Epidermal melanocyte (primary cell): ENCODE results near the gene TPRG1.
"Not testable (repeated sequence)": the region's sequence is repeated elsewhere in the genome, so short reads cannot be mapped to it uniquely, and the experiment has no call there.

Source experiments
- DNase-seq: peaks from one replicate; pipeline ENCODE4 v3.0.0; 2011; ENCODE audit warnings: low spot score; ENCODE audit not compliant: insufficient read length

TPRG1 gene

DNA sequence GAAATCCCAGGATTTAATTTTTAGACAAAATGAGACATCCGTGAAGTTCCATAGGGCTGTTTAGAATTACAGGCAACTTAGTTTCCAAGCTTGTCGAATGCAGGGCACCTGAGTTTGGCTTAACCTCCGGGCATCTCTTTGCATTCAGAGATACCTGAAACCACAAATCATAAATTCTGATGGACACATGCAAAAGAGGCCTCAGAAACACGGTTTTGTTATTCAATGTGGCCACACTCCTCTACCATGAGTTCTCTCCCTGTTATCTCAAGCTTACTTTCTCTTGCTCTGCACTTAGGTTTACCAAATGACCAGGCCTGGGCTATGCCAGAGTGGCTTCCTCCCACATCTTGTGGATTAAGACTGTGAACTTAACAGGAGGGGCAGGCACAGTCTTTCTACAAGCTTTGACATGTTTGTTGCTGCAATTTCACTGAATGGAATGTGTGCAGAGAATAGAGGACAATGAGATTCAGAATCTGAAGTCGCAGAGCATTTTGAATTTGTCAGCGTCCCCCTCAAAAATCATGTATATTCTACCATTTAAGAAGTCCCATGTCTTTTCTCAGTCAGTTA lies 137.7 kb downstream of the TPRG1 start:
- DNase-seq, result no peak

DNA sequence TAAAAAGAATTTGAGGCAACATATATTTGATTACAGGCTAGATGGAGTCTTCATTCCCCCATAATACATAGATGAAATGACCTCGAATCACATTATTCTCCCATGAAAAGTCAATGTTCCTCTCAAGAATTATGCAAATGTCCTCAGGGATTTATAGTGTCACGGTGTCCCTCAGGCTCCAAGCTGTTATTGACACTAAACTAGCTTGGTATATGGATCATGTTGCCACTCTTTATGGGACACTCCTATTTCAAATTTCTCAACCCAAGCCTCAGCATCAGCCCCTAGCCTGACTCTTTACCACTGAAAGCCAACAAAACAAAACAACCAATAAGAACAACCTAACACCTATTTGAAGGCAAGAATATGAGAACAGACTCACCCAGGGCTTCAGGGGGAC lies 139.8 kb downstream of the TPRG1 start:
- no peak for DNase-seq

DNA sequence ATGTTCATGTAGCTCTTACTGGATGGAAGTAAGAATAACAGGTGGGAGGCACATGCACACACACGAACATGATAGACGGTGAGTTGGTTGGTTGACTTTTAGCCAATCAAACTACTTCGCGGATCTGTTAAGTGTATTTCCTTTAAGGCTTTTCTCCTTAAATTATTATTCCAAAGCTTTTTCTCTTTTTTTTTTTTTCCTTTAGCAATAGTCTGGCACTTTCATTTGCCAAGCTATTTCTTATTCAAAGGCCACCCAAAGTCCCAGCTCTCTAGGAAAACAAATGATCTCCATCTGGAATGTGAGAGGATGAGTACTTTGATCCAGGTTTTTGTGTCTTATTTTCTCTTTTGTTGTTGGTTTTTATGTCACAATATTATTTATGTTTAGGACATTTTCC lies 141.1 kb downstream of the TPRG1 start:
- no peak for DNase-seq

DNA sequence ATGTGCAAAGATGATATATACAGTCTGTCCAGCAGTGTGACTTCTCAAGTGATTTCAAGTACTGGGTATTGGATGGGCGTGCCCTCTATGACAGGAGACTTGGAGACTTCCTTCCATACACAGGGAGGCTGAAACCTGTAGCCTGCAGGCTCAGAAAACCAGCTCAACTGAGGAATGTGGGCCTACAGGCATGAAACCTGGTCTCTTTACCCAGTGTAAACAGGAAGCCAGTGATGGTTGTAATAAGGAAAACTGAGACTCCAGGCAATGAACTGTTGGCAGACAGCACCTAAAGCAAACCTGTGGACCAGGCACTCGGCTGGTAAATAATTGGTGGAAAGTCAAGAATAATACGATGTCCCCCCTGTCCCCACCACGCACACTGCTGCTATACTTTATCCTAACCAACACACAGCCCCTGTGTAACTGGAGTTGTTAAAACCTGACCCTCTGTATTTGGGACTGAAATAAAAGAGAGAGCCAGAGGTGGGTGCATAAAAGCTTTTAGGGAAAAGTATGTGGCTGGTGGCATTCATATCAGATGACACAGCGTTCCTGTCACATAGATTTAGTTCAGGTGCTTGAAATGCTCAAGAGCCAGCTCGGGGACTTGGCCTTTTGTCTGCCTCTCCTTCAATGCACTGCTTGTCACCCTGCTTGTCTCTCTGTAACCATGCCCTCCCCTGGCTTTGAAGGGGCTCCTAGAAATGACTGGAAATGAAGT lies 144.7 kb downstream of the TPRG1 start:
- DNase-seq, result no peak

DNA sequence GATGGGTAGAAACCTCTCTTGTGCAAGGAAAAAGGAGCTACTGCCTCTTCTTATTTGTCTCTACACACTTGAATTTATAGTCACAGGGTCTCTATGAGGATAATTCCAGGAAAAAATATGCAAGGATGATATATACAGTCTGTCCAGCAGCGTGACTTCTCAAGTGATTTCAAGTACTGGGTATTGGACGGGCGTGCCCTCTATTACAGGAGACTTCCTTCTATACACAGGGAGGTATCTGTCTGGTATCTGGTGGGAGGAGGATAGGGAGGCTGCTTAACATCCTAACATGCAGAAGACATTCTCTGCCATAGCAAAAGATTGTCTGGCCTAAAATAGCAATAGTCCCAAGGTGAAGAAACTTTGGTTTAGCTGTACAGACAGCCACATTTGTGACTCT lies 146.1 kb downstream of the TPRG1 start:
- no peak for DNase-seq

DNA sequence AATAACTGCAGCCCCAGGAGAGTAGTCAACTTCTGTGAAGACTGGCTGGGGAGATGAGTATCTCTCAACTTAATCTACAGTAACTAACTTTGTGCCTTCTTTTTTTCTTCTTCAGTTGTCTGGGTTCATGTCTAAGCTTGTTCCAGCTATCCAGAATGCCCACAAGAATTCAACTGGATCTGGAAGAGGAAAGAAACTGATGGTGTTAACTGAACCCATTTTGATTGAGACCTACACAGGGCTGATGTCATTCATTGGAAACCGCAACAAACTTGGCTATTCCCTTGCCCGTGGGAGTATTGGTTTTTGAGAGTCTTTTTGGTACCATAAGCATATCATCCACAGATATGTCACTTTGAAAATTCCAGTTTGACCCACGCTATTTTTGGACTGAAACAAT lies 148.7 kb downstream of the TPRG1 start:
- no peak for DNase-seq

DNA sequence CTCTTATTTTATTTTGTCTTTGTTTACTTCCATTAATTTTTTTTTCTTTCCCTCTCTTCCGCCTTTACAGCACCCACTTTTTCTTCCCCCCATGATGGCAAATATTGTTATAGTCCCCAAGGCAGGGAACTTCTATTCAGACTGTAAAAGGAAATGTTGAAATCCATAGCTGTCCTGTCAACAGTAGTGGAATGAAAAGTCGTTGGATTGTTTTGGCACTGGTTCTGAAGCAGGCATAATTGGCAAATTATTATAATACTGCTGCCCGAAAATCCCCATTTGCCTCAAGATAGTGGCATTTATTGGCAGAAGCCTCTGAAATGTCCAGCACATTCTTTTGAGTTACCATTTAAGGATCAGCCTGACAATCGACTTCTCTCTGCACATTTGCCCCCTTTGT lies 150.6 kb downstream of the TPRG1 start:
- DNase-seq, result no peak

DNA sequence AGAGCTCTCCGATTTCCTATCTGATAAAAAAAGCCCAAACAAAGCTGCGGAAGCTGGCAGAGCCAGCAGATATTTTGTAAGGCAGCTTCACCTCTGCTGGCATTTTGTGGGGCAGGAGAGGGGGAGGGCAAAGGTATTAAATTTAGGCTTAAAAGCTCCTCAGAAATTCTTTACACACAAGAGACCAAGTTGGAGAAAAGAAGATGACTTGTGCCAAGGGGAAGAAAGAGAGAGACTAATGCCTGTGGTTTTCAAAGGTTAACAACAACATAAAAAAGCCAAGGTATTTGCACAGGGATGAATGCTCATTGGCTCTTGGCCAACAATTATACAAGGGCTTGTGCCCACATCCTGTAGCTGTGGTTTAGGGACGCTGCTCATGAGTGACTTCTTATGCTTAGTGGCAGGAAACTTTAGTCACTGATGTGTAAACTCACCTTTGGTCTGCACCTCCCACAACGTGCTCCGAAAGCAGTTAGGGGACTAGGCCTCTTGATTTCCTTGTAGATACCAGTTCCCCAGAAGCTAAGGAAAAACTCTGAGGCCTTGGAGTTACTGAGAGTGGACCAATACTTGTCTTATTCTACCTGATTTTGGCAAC lies 152.9 kb downstream of the TPRG1 start:
- DNase-seq, result no peak

DNA sequence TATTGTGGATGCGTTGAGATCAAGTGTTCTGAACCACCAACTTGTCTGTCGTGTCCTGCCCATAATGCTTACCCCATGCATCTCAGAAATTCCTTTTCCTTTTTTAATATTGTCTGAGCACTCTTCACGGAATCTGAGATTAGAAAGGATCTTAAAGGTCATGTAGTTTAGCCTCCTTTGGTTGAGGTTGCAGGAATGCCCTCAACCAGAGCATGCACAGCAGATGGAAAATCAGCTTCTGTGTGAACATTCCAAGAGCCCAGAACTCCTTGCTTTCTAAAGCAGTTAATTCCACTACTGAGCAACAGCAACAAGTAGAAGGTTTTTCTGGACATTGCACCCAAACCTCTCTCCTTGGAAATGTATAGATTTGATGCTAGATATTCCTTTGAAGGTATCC lies 153.7 kb downstream of the TPRG1 start:
- no peak for DNase-seq

DNA sequence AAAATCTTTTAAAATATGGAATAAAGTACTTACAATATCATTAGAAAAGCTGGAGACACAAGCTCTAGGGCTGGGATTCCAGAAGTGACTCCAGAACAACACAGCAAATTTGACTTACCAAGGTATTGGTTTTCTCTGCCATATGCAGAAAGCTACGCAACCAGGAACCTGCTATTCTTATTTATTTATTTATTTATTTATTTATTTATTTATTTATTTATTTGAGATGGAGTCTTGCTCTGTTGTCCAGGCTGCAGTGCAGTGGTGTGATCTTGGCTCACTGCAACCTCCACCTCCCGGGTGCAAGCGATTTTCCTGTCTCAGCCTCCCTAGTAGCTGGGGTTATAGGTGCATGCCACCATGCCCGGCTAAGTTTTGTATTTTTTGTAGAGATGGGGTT lies 157.9 kb downstream of the TPRG1 start:
- DNase-seq, result not testable (repeated sequence)

DNA sequence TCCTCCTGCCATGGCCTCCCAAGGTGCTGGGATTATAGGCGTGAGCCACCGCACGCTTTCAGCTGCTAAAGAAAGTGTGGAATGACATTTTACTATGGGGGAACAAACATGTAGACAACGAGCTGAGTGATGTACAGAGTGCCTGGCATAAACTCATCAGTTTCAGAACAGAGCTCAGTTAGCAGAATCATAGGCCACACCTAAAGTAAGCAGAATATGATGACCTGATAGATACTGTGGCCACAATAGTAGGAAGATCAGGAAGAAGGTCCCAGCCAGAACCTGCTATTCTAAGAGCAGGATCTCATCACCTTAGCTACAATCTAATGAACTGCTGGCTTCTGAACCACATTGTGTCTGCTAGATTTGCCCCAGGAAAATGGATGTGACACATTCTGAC lies 158.3 kb downstream of the TPRG1 start:
- no peak for DNase-seq

DNA sequence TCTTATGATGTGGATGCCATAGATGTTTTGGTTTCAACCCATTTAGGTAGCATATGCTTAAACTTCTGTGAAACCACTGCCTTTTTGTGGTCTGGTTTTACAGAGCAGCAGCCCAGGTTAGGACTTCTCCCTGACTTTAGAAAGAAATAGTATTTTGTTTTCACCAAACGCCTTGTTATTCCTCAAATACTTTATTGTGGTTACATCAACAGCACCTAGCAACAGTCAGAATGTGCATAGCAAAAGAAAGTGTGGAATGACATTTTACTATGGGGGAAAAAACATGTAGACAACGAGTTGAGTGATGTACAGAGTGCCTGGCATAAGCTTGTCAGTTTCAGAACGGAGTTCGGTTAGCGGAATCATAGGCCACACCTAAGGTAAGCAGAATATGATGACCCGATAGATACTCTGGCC lies 159.2 kb downstream of the TPRG1 start:
- no peak for DNase-seq

DNA sequence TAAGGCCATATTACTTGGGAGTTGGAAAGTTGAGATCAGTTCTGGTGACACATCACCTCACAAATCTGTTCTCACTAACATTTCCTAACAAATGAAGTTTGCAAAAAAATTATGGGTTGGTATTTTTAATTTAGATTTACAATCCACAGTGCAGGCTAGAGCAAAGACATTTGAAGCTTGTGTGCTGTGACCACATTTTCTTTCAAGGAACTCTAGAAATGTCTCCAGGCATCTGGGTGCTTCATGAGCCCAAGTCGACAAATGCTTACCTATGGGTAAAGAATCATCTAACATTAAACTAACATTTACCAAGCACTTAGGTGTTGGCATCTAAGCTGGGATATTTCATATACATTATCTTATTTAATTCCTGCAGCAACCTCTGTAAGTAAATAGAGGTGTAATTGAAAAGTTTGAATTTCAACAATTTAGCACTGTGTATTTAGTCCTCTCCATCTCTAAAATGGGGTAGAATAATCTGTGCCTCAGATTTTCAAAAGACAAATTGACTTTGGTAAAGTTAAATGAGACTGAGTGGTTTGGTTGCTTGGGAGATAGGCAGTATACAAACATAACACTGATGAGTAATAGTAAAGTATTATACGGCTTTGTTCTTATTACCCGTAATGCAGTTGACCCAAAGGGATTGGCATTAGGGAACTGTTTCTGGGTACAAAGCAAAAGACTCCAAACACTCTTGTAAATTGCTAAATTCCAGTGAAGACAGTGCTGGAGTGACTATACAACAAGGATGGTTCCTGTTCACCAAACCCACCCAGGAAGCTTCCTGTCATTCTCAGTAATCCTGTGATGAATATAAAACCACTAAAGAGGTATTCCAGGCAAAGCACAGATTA lies 162.5 kb downstream of the TPRG1 start:
- DNase-seq, result no peak

DNA sequence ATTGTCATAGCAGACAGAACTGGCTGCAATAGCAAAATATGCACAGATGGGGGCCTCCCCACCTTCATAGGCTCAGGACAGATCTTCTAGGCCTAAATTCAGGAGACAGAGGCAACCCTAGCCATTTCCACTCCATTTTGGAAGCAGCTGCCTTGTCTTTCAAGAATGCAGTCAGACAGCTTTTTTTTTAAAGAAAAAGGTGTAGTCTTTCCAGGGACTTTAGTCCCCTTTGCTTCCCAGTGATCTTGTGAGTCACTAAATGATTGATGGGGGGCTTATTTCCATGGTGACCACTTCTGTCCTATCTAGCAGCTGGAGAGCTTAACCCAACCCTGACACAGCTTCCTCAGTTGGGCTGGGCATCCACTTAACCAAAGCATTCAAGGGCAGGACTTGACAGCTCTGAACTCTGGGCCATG lies 165.9 kb downstream of the TPRG1 start:
- DNase-seq, result no peak

DNA sequence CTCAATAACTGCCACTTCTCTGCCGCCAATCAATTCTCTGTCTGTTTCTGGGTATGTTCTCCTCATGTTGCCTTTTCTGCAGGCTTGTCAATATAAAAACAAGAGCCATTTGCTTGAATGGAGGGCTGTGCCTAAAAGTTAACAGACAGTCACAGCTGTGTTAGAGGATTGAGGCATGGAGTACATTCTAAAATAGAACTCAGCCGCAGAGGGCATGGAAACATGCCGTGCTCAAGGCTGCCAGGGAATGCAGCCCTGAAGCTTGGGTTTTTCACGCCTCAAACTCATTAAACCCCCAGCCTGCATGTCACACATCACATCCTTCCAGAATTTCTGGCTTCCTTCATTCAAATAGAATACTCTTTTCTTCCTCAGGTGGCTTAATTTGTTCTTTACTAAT lies 166.6 kb downstream of the TPRG1 start:
- DNase-seq, result no peak

DNA sequence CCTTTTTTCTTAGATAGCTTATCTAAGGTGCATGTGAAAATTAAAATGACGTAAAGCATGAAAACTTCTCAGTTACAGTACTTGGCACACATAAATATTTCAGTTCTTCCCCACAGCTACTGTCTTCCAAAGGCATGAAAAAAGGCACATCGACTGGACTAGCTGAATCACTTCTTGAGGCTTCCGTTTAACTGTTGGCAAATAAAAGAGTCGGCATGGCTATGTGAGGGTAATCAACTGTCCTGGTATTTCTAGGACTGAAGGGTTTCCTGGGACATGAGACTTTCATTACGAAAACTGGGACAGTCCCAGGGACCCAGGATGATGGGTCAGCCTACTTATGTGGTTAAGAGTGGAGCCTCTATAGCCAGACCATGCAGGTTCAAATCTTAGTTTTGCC lies 168.2 kb downstream of the TPRG1 start:
- no peak for DNase-seq

DNA sequence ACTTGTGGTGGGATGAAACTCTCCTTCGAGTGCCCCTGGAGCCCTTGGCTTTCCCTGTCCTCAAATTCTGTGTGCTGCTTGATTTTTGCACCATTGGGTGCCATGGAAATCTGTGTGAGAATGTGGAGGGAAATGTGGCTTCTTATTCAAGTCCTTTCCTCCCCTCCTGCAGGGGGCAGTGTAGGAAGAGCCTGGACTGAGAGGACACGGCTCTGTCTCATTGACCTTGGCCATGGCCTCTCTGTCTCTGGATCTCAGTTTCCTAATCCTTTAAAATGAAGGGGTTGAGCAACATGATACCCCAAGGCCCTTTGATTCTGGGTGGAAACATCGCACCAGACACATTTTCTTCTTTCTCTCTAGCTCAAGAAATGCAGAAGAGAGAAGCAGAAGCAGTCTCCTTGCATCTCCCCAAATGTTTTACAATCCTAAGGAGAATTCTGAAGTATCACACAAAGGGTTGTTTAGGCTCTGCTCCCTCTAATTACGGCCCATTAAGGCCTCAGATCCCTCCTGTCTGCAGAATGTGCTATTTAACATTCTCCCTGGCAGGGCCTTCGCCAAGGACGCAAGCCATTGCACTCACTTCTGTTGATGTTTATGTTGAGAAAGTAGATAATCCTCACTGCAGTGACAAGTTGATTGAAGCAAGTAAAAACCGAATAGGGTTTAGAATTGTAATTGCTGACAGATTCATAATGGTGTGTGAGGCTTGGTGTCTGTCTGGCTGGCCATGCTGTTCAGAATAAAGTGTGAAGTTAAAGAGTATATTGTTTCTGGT lies 169.1 kb downstream of the TPRG1 start:
- no peak for DNase-seq

DNA sequence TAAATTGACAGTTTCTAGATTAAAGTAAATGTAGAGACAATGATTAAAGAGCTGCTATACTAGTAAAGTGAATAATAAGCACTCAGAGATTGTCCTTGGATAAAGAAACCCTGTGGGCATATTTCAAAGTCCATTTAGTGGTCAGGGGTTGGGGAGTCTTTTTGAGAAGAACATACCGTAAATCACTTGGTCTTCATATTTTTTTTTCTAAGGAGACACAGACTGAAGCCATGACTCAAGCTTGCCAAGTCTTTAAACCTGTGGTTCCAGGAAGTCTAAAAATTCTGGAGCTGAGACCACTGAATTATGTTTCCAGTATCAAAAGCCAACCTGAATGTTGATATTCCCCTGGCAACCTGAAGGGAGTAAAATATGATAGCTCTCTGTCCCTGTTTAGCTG lies 171.0 kb downstream of the TPRG1 start:
- no peak for DNase-seq

DNA sequence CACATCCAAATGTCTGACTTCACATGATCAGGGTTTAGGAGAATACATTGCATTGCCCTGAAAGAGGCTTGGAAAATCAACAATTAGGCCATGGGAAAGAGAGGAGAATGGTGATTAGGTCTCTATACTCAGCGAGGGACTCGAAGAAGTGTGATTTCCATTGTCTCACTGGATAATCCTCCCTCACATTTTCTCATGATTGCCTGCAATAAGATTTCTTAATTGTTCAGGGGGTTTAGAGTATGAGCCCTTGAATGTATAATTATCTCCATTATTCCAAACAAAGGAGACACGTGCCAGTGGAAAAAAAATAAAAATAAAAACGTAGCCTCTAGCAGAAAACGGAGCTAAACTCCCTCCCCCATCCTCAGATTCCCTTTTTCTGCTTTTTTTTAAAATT lies 173.2 kb downstream of the TPRG1 start:
- no peak for DNase-seq

DNA sequence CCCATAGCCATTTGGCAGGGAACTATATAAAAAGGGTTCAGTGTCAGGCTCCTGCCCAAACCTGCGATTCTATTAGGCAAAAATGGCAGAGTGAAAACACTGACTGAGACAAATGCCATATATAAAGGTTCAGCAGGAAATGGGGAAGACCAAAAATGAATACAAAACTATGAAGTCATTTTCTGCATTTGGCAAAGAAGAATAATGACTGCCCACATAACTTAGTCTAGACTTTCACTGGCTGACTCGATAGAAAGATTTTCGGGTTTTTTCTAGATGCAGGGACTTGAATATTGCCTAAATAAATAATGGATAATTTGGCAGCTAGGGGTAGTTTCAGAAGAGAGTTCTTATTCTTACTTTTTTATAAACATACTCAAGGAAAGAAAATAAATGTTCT lies 178.0 kb downstream of the TPRG1 start:
- no peak for DNase-seq

DNA sequence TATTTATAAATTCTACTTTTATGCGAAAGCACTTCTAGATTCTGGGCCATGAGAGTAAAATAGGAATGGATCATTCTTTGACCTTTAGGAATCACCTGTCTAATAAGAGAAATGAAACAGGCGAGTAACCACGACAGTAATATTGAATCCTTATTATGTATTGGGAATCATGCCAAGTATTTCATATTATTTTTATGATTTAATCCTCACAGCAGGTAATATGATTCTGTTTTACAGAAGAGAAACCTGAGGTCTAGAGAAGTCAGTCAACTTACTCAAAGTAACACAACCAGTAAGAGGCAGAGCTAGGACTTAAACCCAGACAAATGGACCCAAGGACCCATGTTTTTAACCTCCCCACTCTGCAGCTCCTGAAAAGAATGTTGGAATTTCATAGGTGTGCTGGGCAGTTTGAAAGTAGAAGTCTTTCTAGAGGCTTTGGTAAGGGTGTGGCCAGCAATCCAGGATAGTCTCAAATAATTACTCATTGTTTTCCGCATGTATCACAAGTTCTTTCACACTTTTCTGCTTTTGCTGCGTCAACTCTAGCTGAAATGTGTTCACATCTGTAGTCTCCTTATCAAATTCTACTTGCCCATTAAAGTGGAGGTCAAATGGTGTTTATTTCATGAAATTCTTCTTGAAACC lies 181.7 kb downstream of the TPRG1 start:
- no peak for DNase-seq
